ENCODE data around the gene ZNF215.
"Not testable (repeated sequence)": the region's sequence is repeated elsewhere in the genome, so short reads cannot be mapped to it uniquely, and the experiment has no call there.

ZNF215 gene

GRCh38 chr11:6904804-6905203 is 21.4 kb upstream of the ZNF215 start:
- not testable (repeated sequence) for H3K4me1 ChIP-seq (ENCODE audit: control insufficient read depth, insufficient read depth, low read length); H3K27me3 ChIP-seq (ENCODE audit: control insufficient read depth, insufficient read depth, low read length); H3K9me3 ChIP-seq (ENCODE audit: control insufficient read depth, insufficient read depth, low read length); H3K27ac ChIP-seq (ENCODE audit: low read depth, low read length); H3K9ac ChIP-seq (ENCODE audit: low read depth, low read length); H3K36me3 ChIP-seq (ENCODE audit: control insufficient read depth, insufficient read depth, low read length); H3K4me3 ChIP-seq (ENCODE audit: low read depth, low read length)

GRCh38 chr11:6911378-6911777 is 14.8 kb upstream of the ZNF215 start:
- Histone ChIP-seq H3K27ac (ENCODE audit: low read depth, low read length) (no peak overlapping the region), H3K9me3 (ENCODE audit: control insufficient read depth, insufficient read depth, low read length) (no peaks in the 10 kb centered on the region), H3K4me3 (ENCODE audit: low read depth, low read length) (no peak overlapping the region), H3K9ac (ENCODE audit: low read depth, low read length) (no peak overlapping the region), H3K27me3 (ENCODE audit: control insufficient read depth, insufficient read depth, low read length) (no peaks in the 10 kb centered on the region), H3K36me3 (ENCODE audit: control insufficient read depth, insufficient read depth, low read length) (no peaks in the 10 kb centered on the region), H3K4me1 (ENCODE audit: control insufficient read depth, insufficient read depth, low read length) (peaks cover 5% of the 10 kb centered on the region; the same call in 1 of the 2 replicates)

GRCh38 chr11:6911948-6912347 is 14.3 kb upstream of the ZNF215 start:
- no peak overlapping the region for H3K9ac ChIP-seq (ENCODE audit: low read depth, low read length)
- H3K9me3 ChIP-seq (ENCODE audit: control insufficient read depth, insufficient read depth, low read length) = no peaks in the 10 kb centered on the region
- H3K4me1 ChIP-seq (ENCODE audit: control insufficient read depth, insufficient read depth, low read length) = peaks cover 5% of the 10 kb centered on the region; the same call in 1 of the 2 replicates
- H3K27ac ChIP-seq (ENCODE audit: low read depth, low read length) = no peak overlapping the region
- H3K27me3 ChIP-seq (ENCODE audit: control insufficient read depth, insufficient read depth, low read length) = no peaks in the 10 kb centered on the region
- no peaks in the 10 kb centered on the region for H3K36me3 ChIP-seq (ENCODE audit: control insufficient read depth, insufficient read depth, low read length)
- H3K4me3 ChIP-seq (ENCODE audit: low read depth, low read length) = no peak overlapping the region

- no peaks in the 10 kb centered on the region for H3K4me1 ChIP-seq (ENCODE audit: control insufficient read depth, insufficient read depth, low read length)
- no peak overlapping the region for H3K9ac ChIP-seq (ENCODE audit: low read depth, low read length)
- no peak overlapping the region for H3K27ac ChIP-seq (ENCODE audit: low read depth, low read length)
- no peak overlapping the region for H3K4me3 ChIP-seq (ENCODE audit: low read depth, low read length)
- H3K36me3 ChIP-seq (ENCODE audit: control insufficient read depth, insufficient read depth, low read length) = no peaks in the 10 kb centered on the region
- H3K9me3 ChIP-seq (ENCODE audit: control insufficient read depth, insufficient read depth, low read length) = no peaks in the 10 kb centered on the region
- no peaks in the 10 kb centered on the region for H3K27me3 ChIP-seq (ENCODE audit: control insufficient read depth, insufficient read depth, low read length)
Observed at GRCh38 chr11:6919698-6920097, 6.5 kb upstream of the ZNF215 start.

GRCh38 chr11:6920702-6921101 is 5.5 kb upstream of the ZNF215 start, which contains the start of gene OR2D3:
Gene OR2D3, plus strand, starts transcription at chr11:6921002. Its CDS starts 0 bp downstream, at chr11:6921002.
- Histone ChIP-seq H3K4me1 (ENCODE audit: control insufficient read depth, insufficient read depth, low read length) (peaks cover 3% of the 10 kb centered on the region; the same call in 1 of the 2 replicates), H3K36me3 (ENCODE audit: control insufficient read depth, insufficient read depth, low read length) (no peaks in the 10 kb centered on the region), H3K27ac (ENCODE audit: low read depth, low read length) (no peak within 1 kb of the TSS), H3K9ac (ENCODE audit: low read depth, low read length) (no peak within 1 kb of the TSS), H3K4me3 (ENCODE audit: low read depth, low read length) (no peak within 1 kb of the TSS), H3K27me3 (ENCODE audit: control insufficient read depth, insufficient read depth, low read length) (no peaks in the 10 kb centered on the region), H3K9me3 (ENCODE audit: control insufficient read depth, insufficient read depth, low read length) (no peaks in the 10 kb centered on the region)

GRCh38 chr11:6925007-6925577 is 1.1 kb upstream of the ZNF215 start:
- Histone ChIP-seq H3K4me3 (ENCODE audit: low read depth, low read length) (no peak overlapping the region), H3K9ac (ENCODE audit: low read depth, low read length) (no peak overlapping the region), H3K4me1 (ENCODE audit: control insufficient read depth, insufficient read depth, low read length) (peaks cover 20% of the 10 kb centered on the region), H3K27ac (ENCODE audit: low read depth, low read length) (no peak overlapping the region), H3K36me3 (ENCODE audit: control insufficient read depth, insufficient read depth, low read length) (peaks cover 5% of the 10 kb centered on the region; the same call in 1 of the 2 replicates), H3K9me3 (ENCODE audit: control insufficient read depth, insufficient read depth, low read length) (no peaks in the 10 kb centered on the region), H3K27me3 (ENCODE audit: control insufficient read depth, insufficient read depth, low read length) (0 out of 2 replicates have a peak, but pooled peaks cover 4% of the 10 kb centered on the region)

- H3K9ac ChIP-seq (ENCODE audit: low read depth, low read length) = 0 out of 2 replicates have a peak overlapping the region, but pooled peaks have one; percentile 33
- peaks cover 20% of the 10 kb centered on the region for H3K4me1 ChIP-seq (ENCODE audit: control insufficient read depth, insufficient read depth, low read length)
- H3K36me3 ChIP-seq (ENCODE audit: control insufficient read depth, insufficient read depth, low read length) = peaks cover 10% of the 10 kb centered on the region
- H3K4me3 ChIP-seq (ENCODE audit: low read depth, low read length) = peak overlapping the region; percentile 86
- peak overlapping the region; percentile 67 for H3K27ac ChIP-seq (ENCODE audit: low read depth, low read length)
- H3K9me3 ChIP-seq (ENCODE audit: control insufficient read depth, insufficient read depth, low read length) = no peaks in the 10 kb centered on the region
- H3K27me3 ChIP-seq (ENCODE audit: control insufficient read depth, insufficient read depth, low read length) = 0 out of 2 replicates have a peak, but pooled peaks cover 4% of the 10 kb centered on the region
Observed at GRCh38 chr11:6925636-6926207, 504 bp upstream of the ZNF215 start.

GRCh38 chr11:6927030-6927617 is 898 bp downstream of the ZNF215 start:
- Histone ChIP-seq H3K4me1 (ENCODE audit: control insufficient read depth, insufficient read depth, low read length) (peaks cover 20% of the 10 kb centered on the region), H3K9ac (ENCODE audit: low read depth, low read length) (peak overlapping the region; percentile 84), H3K27ac (ENCODE audit: low read depth, low read length) (no peak overlapping the region), H3K27me3 (ENCODE audit: control insufficient read depth, insufficient read depth, low read length) (0 out of 2 replicates have a peak, but pooled peaks cover 4% of the 10 kb centered on the region), H3K9me3 (ENCODE audit: control insufficient read depth, insufficient read depth, low read length) (no peaks in the 10 kb centered on the region), H3K4me3 (ENCODE audit: low read depth, low read length) (peak overlapping the region; percentile 86), H3K36me3 (ENCODE audit: control insufficient read depth, insufficient read depth, low read length) (peaks cover 14% of the 10 kb centered on the region)

GRCh38 chr11:6928916-6929315 is 2.7 kb downstream of the ZNF215 start:
- H3K4me1 ChIP-seq (ENCODE audit: control insufficient read depth, insufficient read depth, low read length) = peaks cover 20% of the 10 kb centered on the region
- no peaks in the 10 kb centered on the region for H3K9me3 ChIP-seq (ENCODE audit: control insufficient read depth, insufficient read depth, low read length)
- H3K36me3 ChIP-seq (ENCODE audit: control insufficient read depth, insufficient read depth, low read length) = peaks cover 28% of the 10 kb centered on the region
- no peak overlapping the region for H3K9ac ChIP-seq (ENCODE audit: low read depth, low read length)
- 0 out of 2 replicates have a peak, but pooled peaks cover 4% of the 10 kb centered on the region for H3K27me3 ChIP-seq (ENCODE audit: control insufficient read depth, insufficient read depth, low read length)
- no peak overlapping the region for H3K4me3 ChIP-seq (ENCODE audit: low read depth, low read length)
- H3K27ac ChIP-seq (ENCODE audit: low read depth, low read length) = no peak overlapping the region

- 0 out of 2 replicates have a peak, but pooled peaks cover 4% of the 10 kb centered on the region for H3K27me3 ChIP-seq (ENCODE audit: control insufficient read depth, insufficient read depth, low read length)
- H3K27ac ChIP-seq (ENCODE audit: low read depth, low read length) = no peak overlapping the region
- H3K9ac ChIP-seq (ENCODE audit: low read depth, low read length) = no peak overlapping the region
- no peak overlapping the region for H3K4me3 ChIP-seq (ENCODE audit: low read depth, low read length)
- peaks cover 46% of the 10 kb centered on the region for H3K36me3 ChIP-seq (ENCODE audit: control insufficient read depth, insufficient read depth, low read length)
- no peaks in the 10 kb centered on the region for H3K9me3 ChIP-seq (ENCODE audit: control insufficient read depth, insufficient read depth, low read length)
- H3K4me1 ChIP-seq (ENCODE audit: control insufficient read depth, insufficient read depth, low read length) = peaks cover 14% of the 10 kb centered on the region
Observed at GRCh38 chr11:6931146-6931713, 5.0 kb downstream of the ZNF215 start.

GRCh38 chr11:6932145-6932544 is 5.9 kb downstream of the ZNF215 start:
- Histone ChIP-seq H3K27ac (ENCODE audit: low read depth, low read length) (no peak overlapping the region), H3K36me3 (ENCODE audit: control insufficient read depth, insufficient read depth, low read length) (peaks cover 46% of the 10 kb centered on the region), H3K27me3 (ENCODE audit: control insufficient read depth, insufficient read depth, low read length) (0 out of 2 replicates have a peak, but pooled peaks cover 4% of the 10 kb centered on the region), H3K9ac (ENCODE audit: low read depth, low read length) (no peak overlapping the region), H3K4me3 (ENCODE audit: low read depth, low read length) (no peak overlapping the region), H3K4me1 (ENCODE audit: control insufficient read depth, insufficient read depth, low read length) (peaks cover 11% of the 10 kb centered on the region), H3K9me3 (ENCODE audit: control insufficient read depth, insufficient read depth, low read length) (no peaks in the 10 kb centered on the region)

All from HUES48 (cell line).